Activated CD8-positive, alpha-beta memory T cell treated with anti-CD3 and anti-CD28 coated beads for 36 hours (primary cell): ENCODE data around the gene ESPL1. TPM values are rescaled to one million over a fixed set of nuclear protein-coding genes. Genes with fewer than 3 reads are reported as not detected.

Source experiments
- CTCF ChIA-PET: fragments of 350-600 bp; sonication (Branson Sonifier 250); formaldehyde crosslinking; loops from one replicate; lab custom pipeline; 2021; ENCODE audit warnings: antibody characterized with exemption; lab: Charles Lee
- POLR2A ChIA-PET: fragments of 350-600 bp; sonication (Branson Sonifier 250); formaldehyde crosslinking; loops from one replicate; lab custom pipeline; 2021; ENCODE audit warnings: antibody characterized with exemption; lab: Charles Lee
- total RNA-seq, 2 experiments: library from RNA; stranded (reverse); gene quantifications; one replicate each; pipeline ENCODE4 v1.2.3, GENCODE V29; 2021

Gene ESPL1
- total RNA-seq, 2 experiments from 2014 or later: 59.6 to 60.9 TPM

DNA sequence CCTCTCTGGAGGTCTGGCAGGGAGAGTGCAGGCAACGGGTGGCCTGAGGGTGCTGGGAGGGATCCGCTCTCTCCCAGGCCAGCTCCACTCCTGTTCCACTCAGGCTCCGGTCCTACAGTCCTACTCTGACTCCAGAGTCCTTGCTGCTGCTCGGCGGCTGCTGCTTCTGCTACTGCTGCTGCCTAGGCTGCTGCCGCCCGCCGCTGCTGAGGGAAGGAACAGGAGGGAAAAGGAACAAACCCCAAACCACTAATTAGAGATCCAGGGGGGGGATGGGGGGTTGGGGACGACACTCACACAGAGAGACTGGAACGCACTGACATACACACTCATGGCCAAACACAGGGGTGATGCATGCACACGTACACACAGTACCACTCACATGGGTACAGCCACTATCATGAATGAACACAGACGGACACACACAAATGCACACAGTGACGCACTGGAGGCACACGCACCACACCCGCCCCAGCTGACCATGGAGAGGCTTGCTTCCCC is 68.1 kb downstream of the ESPL1 start, which contains the start of gene SP7:
Gene SP7, minus strand, starts transcription at position 174 of the 501 bp plus-strand sequence. CDS start 708 bp downstream, outside the sequence.
- CTCF ChIA-PET: interaction anchor here (0.6 to 1.1 kb wide), 4 partner anchors 9 to 135 kb away, joined by 3 to 5 read pairs (median 4); partner anchors contain the start of gene AAAS

DNA sequence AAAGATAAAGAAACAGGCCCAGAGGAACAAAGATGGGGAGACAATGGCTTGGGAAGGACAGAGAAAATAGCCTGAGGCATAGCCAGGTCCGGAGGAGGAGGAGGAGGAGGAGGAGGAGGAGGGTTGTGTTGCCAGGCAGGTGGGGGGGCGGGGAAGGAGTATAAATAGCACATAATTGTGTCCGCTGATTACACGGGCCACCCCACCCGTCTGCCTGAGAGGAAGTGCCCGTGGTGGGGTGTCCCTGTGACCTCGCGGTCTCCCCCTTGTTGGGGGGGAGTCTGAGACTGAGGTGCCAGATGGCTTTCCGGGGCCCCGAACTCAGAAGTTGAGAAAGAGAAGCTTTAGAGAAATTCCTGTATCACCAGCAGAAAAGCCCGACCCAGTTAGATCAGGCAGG is 69.9 kb downstream of the ESPL1 start:
- ChIA-PET POLR2A (no interaction called here), CTCF (interaction anchor here (1.8 kb wide), 1 partner anchor 14 kb away, joined by 5 read pairs; no protein-coding TSS in a partner anchor)

More for the DNA sequence above, 68.1 kb downstream of the ESPL1 start, which contains the start of gene SP7:
- POLR2A ChIA-PET: no interaction called here

GRCh38 chr12:53338916-53339315 is 70.8 kb downstream of the ESPL1 start:
- POLR2A ChIA-PET: no interaction called here
- CTCF ChIA-PET: interaction anchor here (1.1 to 1.8 kb wide), 2 partner anchors 13 to 15 kb away, joined by 4 to 5 read pairs; no protein-coding TSS in a partner anchor

- CTCF ChIA-PET: interaction anchor here (0.8 to 1.2 kb wide), 2 partner anchors 12 to 14 kb away, joined by 3 to 4 read pairs; no protein-coding TSS in a partner anchor
- POLR2A ChIA-PET: no interaction called here
Observed at GRCh38 chr12:53340398-53340797, 72.3 kb downstream of the ESPL1 start.

Other genes starting within 250 kb of the ESPL1 start
- gene TNS2, start 218.2 kb upstream of the ESPL1 start, total RNA-seq: 1 to 10 TPM; 2.1 to 2.3 TPM
- 10 to 100 TPM; 33.9 to 36.5 TPM for gene SPRYD3, start 188.9 kb upstream of the ESPL1 start, total RNA-seq
- 1 to 10 TPM; 1.8 to 1.9 TPM for gene IGFBP6, start 170.6 kb upstream of the ESPL1 start, total RNA-seq
- gene SOAT2, start 164.8 kb upstream of the ESPL1 start, total RNA-seq: 1 to 10 TPM; 1.2 to 1.5 TPM
- gene ZNF740, start 87.6 kb upstream of the ESPL1 start, total RNA-seq: 10 to 100 TPM; 44.1 to 45.9 TPM
- gene CSAD, start 87.4 kb upstream of the ESPL1 start, total RNA-seq: 10 to 100 TPM; 14.1 to 14.8 TPM
- 100 to 1,000 TPM; 244 to 248 TPM for gene ITGB7, start 61.0 kb upstream of the ESPL1 start, total RNA-seq
- gene RARG, start 36.1 kb upstream of the ESPL1 start, total RNA-seq: 10 to 100 TPM; 42.5 to 42.7 TPM
- gene PFDN5, start 27.2 kb downstream of the ESPL1 start, total RNA-seq: 100 to 1,000 TPM; 338 to 349 TPM
- gene MYG1, start 31.4 kb downstream of the ESPL1 start, total RNA-seq: 10 to 100 TPM; 88.0 to 91.2 TPM
- 10 to 100 TPM; 77.7 to 78.9 TPM for gene AAAS, start 53.3 kb downstream of the ESPL1 start, total RNA-seq
- not detected for gene SP7, start 68.1 kb downstream of the ESPL1 start, total RNA-seq
- 10 to 100 TPM; 53.6 to 53.7 TPM for gene SP1, start 111.9 kb downstream of the ESPL1 start, total RNA-seq
- gene AMHR2, start 155.6 kb downstream of the ESPL1 start, total RNA-seq: not detected
- 100 to 1,000 TPM; 237 to 244 TPM for gene PRR13, start 173.4 kb downstream of the ESPL1 start, total RNA-seq
- gene PCBP2, start 183.8 kb downstream of the ESPL1 start, total RNA-seq: 1,000 to 10,000 TPM in 1 of 2 experiments, 100 to 1,000 TPM in 1; 995 to 1,012 TPM
- gene MAP3K12, start 231.2 kb downstream of the ESPL1 start, total RNA-seq: 10 to 100 TPM; 10.5 to 13.8 TPM
- 10 to 100 TPM; 51.5 to 53.6 TPM for gene TARBP2, start 233.0 kb downstream of the ESPL1 start, total RNA-seq
- not detected for gene NPFF, start 239.2 kb downstream of the ESPL1 start, total RNA-seq